OCI-LY3 (cell line): ENCODE results near the gene DPAGT1.

ENCODE experiments used
- H2AFZ ChIP-seq: fragments of 200-600, 300-600 bp; shearing (Covaris generic); 2 replicates; pipeline ENCODE4 v1.6.0; 2014; ENCODE audit warnings: antibody characterized with exemption, low read depth, low read length
- H3K27ac ChIP-seq: fragments of 200-600, 300-600 bp; sonication (generic); 2 replicates; pipeline ENCODE4 v1.5.1; 2014; ENCODE audit warnings: mild to moderate bottlenecking, low read length, moderate library complexity, mixed read lengths
- H3K27me3 ChIP-seq: fragments of 200-600, 300-600 bp; sonication (generic); 2 replicates; pipeline ENCODE4 v1.6.1; 2014; ENCODE audit warnings: low read depth, low read length, mixed read lengths
- H3K36me3 ChIP-seq: fragments of 200-600, 300-600 bp; sonication (generic); replicated peaks from 2 replicates; pipeline ENCODE3; 2014; ENCODE audit warnings: low read depth, low read length, mixed read lengths
- H3K4me1 ChIP-seq: fragments of 300-600, 200-600 bp; sonication (generic); 2 replicates; pipeline ENCODE4 v1.6.1; 2014; ENCODE audit warnings: low read length, mixed read lengths
- H3K4me2 ChIP-seq: fragments of 200-600, 300-600 bp; sonication (generic); 2 replicates; pipeline ENCODE4 v1.6.1; 2014; ENCODE audit warnings: low read length, mixed read lengths
- H3K4me3 ChIP-seq: fragments of 300-600, 200-600 bp; sonication (generic); 2 replicates; pipeline ENCODE4 v1.5.1; 2014; ENCODE audit warnings: antibody characterized with exemption, mild to moderate bottlenecking, low read length, moderate library complexity
- H3K79me2 ChIP-seq: fragments of 300-600, 200-600 bp; shearing (Covaris generic); 2 replicates; pipeline ENCODE4 v1.6.1; 2014; ENCODE audit warnings: mild to moderate bottlenecking, low read length, mixed read lengths
- H3K9ac ChIP-seq: fragments of 300-600, 200-600 bp; shearing (Covaris generic); 2 replicates; pipeline ENCODE4 v1.6.0; 2014; ENCODE audit warnings: mild to moderate bottlenecking, low read length, moderate library complexity
- H3K9me3 ChIP-seq: fragments of 200-600, 300-600 bp; shearing (Covaris generic); 2 replicates; pipeline ENCODE4 v1.6.1; 2014; ENCODE audit warnings: low read length, mixed read lengths; ENCODE audit not compliant: insufficient read depth
- H4K20me1 ChIP-seq: fragments of 200-600, 300-600 bp; sonication (generic); 2 replicates; pipeline ENCODE4 v1.6.1; 2016; ENCODE audit warnings: low read length, mixed read lengths; ENCODE audit not compliant: insufficient read depth
- EZH2phosphoT487 ChIP-seq: fragments of 200-600 bp; shearing (Covaris generic); IDR thresholded peaks from 2 replicates; pipeline ENCODE4 v1.6.1; 2018; ENCODE audit warnings: antibody characterized with exemption, mixed run types, low read depth
- TF ChIP-seq, protein P1 (sequence below): fragments of 200-600, 300-600 bp; sonication (generic); IDR thresholded peaks from 2 replicates; pipeline ENCODE4 v1.5.1; 2014; ENCODE audit warnings: antibody characterized with exemption, low read length, low read depth

Gene DPAGT1

DNA sequence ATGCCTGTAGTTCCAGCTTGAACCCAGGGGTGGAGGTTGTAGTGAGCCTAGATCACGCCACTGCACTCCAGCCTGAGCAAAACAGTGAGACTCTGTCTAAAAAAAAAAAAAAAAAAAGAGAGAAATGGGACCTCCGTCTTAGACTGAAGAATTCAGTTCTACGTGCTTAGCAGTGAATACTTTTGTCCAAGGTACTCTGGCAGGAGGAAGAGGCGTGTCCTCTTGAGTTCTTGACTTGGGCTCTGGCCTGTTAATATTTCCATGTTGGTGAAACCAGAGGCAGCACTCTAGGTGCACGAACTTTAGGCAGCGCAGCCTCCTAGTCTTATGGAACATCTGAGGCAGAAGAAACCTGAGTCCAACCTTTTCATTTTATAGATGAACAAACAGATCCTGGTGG is 14.5 kb downstream of the DPAGT1 start:
- no peak overlapping the region for H3K27ac ChIP-seq
- no peak overlapping the region for H2AFZ ChIP-seq
- no peaks in the 10 kb centered on the region for H3K27me3 ChIP-seq
- H3K9ac ChIP-seq: no peak overlapping the region
- no peak overlapping the region for H3K4me3 ChIP-seq
- H3K79me2 ChIP-seq: peaks cover 19% of the 10 kb centered on the region
- no peaks in the 10 kb centered on the region for H3K9me3 ChIP-seq
- H3K36me3 ChIP-seq: peaks cover 12% of the 10 kb centered on the region
- H4K20me1 ChIP-seq: peaks cover 3% of the 10 kb centered on the region; the same call in 1 of the 2 replicates
- H3K4me2 ChIP-seq: no peak overlapping the region
- no peak for TF ChIP-seq EZH2phosphoT487
- TF ChIP-seq, protein P1, sequence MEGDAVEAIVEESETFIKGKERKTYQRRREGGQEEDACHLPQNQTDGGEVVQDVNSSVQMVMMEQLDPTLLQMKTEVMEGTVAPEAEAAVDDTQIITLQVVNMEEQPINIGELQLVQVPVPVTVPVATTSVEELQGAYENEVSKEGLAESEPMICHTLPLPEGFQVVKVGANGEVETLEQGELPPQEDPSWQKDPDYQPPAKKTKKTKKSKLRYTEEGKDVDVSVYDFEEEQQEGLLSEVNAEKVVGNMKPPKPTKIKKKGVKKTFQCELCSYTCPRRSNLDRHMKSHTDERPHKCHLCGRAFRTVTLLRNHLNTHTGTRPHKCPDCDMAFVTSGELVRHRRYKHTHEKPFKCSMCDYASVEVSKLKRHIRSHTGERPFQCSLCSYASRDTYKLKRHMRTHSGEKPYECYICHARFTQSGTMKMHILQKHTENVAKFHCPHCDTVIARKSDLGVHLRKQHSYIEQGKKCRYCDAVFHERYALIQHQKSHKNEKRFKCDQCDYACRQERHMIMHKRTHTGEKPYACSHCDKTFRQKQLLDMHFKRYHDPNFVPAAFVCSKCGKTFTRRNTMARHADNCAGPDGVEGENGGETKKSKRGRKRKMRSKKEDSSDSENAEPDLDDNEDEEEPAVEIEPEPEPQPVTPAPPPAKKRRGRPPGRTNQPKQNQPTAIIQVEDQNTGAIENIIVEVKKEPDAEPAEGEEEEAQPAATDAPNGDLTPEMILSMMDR: no peak
- peaks cover 20% of the 10 kb centered on the region for H3K4me1 ChIP-seq

DNA sequence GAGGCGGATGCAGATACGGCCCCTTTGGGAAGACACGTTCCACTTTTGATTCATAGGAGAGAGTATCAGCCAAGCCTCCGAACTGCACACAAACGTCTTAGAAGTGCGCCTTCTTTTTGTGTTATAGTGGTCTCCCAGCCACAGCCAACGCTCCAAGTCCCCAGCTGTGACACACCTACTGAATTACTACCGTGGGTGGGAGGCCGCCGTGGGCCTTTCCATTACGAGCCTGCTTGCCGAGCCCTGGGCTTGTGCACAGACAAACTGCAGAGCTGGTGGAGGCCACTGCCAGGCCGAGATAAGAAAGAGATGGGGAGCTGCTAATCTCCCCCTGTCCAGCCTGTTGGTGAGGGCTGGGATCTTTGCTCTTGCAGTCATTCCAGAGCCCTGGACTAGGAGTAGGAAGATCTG is 16.2 kb downstream of the DPAGT1 start:
- Histone ChIP-seq H2AFZ (0 out of 2 replicates have a peak overlapping the region, but pooled peaks have one; percentile 51), H3K79me2 (peaks cover 14% of the 10 kb centered on the region), H3K27ac (peak overlapping the region; percentile 67), H3K9ac (peak overlapping the region; percentile 87), H4K20me1 (no peaks in the 10 kb centered on the region), H3K4me3 (peak overlapping the region; percentile 92), H3K9me3 (no peaks in the 10 kb centered on the region), H3K4me1 (peaks cover 13% of the 10 kb centered on the region), H3K27me3 (no peaks in the 10 kb centered on the region), H3K4me2 (peak overlapping the region; percentile 99), H3K36me3 (peaks cover 3% of the 10 kb centered on the region)
- TF ChIP-seq, protein P1: no peak
- no peak for TF ChIP-seq EZH2phosphoT487

DNA sequence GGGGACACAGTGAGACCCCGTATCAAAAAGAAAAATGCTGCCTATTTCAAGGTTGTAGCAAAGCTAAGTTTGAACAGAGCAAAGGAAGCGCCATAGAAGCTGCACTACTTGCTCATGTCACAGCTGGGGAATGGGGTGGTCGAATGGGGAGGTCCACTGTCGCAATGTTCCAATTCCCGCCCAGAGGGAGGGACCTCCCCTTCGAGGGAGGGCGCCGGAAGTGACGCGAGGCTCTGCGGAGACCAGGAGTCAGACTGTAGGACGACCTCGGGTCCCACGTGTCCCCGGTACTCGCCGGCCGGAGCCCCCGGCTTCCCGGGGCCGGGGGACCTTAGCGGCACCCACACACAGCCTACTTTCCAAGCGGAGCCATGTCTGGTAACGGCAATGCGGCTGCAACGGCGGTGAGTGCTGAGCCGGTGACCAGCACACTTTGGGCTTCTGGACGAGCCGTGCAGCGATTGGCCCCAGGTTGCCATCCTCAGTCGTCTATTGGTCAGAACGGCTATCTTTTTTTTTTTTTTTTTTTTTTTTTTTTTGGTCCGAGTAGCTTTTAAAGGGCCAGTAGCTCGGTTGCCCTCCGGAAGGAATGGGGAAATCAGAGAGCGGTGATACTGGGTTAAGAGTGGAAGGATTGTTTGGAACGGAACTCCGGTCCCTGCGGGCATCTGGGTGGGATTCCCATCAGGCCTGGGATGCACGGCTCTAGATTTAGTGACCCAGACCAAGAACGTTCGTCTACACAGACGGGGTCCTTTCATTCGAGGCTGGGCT is 16.8 kb downstream of the DPAGT1 start, which contains the start of gene HMBS:
Gene HMBS, plus strand, starts transcription at position 219 of the 774 bp plus-strand sequence. Its CDS starts 153 bp downstream, at position 372.
- H3K4me1 ChIP-seq: peaks cover 10% of the 10 kb centered on the region
- H3K79me2 ChIP-seq: peaks cover 14% of the 10 kb centered on the region
- H3K36me3 ChIP-seq: peaks cover 3% of the 10 kb centered on the region
- peak within 1 kb of the TSS; percentile 67 for H3K27ac ChIP-seq
- peak within 1 kb of the TSS; percentile 99 for H3K4me2 ChIP-seq
- H3K4me3 ChIP-seq: peak within 1 kb of the TSS; percentile 92
- TF ChIP-seq EZH2phosphoT487: no peak
- TF ChIP-seq, protein P1: no peak
- H2AFZ ChIP-seq: peak within 1 kb of the TSS; percentile 70; the same call in 1 of the 2 replicates
- H3K9me3 ChIP-seq: no peaks in the 10 kb centered on the region
- H4K20me1 ChIP-seq: no peaks in the 10 kb centered on the region
- peak within 1 kb of the TSS; percentile 87 for H3K9ac ChIP-seq
- no peaks in the 10 kb centered on the region for H3K27me3 ChIP-seq

DNA sequence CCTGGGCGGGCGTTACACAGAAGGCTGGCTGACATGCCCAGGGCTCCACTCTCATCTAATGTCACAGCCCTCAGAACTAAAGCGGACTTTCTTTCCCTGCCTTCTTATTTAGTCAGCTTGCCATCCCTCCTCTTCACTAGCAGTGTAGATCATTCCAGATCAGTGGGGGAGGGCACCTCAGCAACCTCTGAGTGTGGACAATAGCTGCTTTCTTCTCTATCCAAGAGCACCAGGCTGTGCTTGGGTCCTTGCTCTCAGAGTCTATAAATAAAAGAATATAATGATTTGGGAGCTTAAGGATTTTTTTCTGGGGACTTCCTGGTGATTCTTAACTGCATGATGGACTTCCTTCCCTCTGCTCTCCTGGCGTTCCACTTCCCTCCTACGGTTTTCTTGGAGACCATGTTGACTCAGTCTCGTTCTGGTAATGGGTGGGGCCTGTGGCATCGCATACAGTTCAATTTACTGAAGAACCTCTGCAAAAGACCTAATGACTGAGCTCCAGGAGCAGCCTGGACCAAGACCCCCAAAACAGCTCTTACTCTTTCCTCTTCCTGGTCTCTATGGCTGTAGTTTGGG is 19.9 kb downstream of the DPAGT1 start:
- peaks cover 10% of the 10 kb centered on the region for H3K4me1 ChIP-seq
- H3K36me3 ChIP-seq: peaks cover 12% of the 10 kb centered on the region
- no peak overlapping the region for H3K4me3 ChIP-seq
- no peaks in the 10 kb centered on the region for H3K27me3 ChIP-seq
- TF ChIP-seq, protein P1: no peak
- no peak for TF ChIP-seq EZH2phosphoT487
- no peaks in the 10 kb centered on the region for H4K20me1 ChIP-seq
- no peak overlapping the region for H3K9ac ChIP-seq
- no peak overlapping the region for H3K4me2 ChIP-seq
- peaks cover 14% of the 10 kb centered on the region for H3K79me2 ChIP-seq
- H2AFZ ChIP-seq: no peak overlapping the region
- no peak overlapping the region for H3K27ac ChIP-seq
- no peaks in the 10 kb centered on the region for H3K9me3 ChIP-seq
